ENCODE measurements around the gene NEXN. TPM values are rescaled to one million over a fixed set of nuclear protein-coding genes. Genes with fewer than 3 reads are reported as not detected.

NEXN gene
- total and polyA plus RNA-seq, 2 of the 8 experiments (the other 6 are each of a cell fraction or from before 2014, with no cell fraction given), result 0.20 to 2.9 TPM

GRCh38 chr1:77888781-77889642, 588 bp downstream of the NEXN start (continued):
- TF ChIP-seq CHD7 (IDR thresholded peaks at IDR 0.05; ENCODE audit: insufficient replicate concordance, low read length) (no peak), SP1 (IDR thresholded peaks at IDR 0.05; ENCODE audit: low read depth, low read length) (no peak), KDM5A (IDR thresholded peaks at IDR 0.05; ENCODE audit: low read length) (0 out of 2 replicates have a peak, but pooled peaks have one; percentile 15), BACH1 (IDR thresholded peaks at IDR 0.05; ENCODE audit: low read length) (no peak), EZH2 (IDR thresholded peaks at IDR 0.05; ENCODE audit: low read depth, low read length, severe bottlenecking) (no peak), SUZ12 (IDR thresholded peaks at IDR 0.05; ENCODE audit: low read length) (peak; percentile 46; the same call in 1 of the 2 replicates), CHD1 (IDR thresholded peaks at IDR 0.05; ENCODE audit: low read depth, low read length) (no peak), HDAC6 (IDR thresholded peaks at IDR 0.05; ENCODE audit: low read depth, low read length) (no peak), POU5F1 (IDR thresholded peaks at IDR 0.05; ENCODE audit: low read depth, low read length) (no peak), SRF (IDR thresholded peaks at IDR 0.05; ENCODE audit: low read depth, low read length) (no peak), POLR2A (IDR thresholded peaks at IDR 0.05; ENCODE audit: control extremely low read depth in 1 of 2, low read depth in 2 of 2, low read length in 2 of 2) (peak in 1 of 2 experiments; percentile 0; a peak in 1 of 3 replicates)
